HG03039 (cell line): ENCODE measurements around the gene TOPAZ1.
A peak's percentile ranks its signal among the peaks of the same experiment; 100 is the strongest.
"Not testable (repeated sequence)": the region's sequence is repeated elsewhere in the genome, so short reads cannot be mapped to it uniquely, and the experiment has no call there.

Experiments used
- ATAC-seq: cut with Tn5 transposase; IDR thresholded peaks from one replicate; pipeline ENCODE4 v1.9.1; 2021; ENCODE audit warnings: mild to moderate bottlenecking, moderate library complexity; ENCODE audit not compliant: unreplicated experiment

Gene TOPAZ1

GRCh38 chr3:44326515-44326914, 84.8 kb downstream of the TOPAZ1 start:
- ATAC-seq: no peak

DNA sequence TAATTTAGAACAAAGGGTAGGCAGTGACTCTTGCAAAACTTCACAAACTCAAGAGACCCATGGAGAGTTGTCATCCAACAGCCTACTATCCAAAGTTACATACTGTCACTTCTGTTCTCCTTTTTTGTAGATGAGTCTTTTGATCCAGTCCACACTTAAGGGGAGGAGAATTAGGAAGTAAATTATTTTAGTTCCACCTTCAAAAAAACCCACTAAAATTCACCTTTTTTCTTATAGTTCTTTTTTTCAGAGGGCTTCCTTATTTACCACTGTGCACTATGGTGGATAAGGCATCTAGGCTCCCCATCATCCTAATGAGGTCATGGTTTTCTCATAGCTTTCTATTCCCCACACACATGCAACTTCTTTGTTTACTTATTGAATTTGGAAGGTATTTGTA, 88.3 kb downstream of the TOPAZ1 start:
- no peak for ATAC-seq

DNA sequence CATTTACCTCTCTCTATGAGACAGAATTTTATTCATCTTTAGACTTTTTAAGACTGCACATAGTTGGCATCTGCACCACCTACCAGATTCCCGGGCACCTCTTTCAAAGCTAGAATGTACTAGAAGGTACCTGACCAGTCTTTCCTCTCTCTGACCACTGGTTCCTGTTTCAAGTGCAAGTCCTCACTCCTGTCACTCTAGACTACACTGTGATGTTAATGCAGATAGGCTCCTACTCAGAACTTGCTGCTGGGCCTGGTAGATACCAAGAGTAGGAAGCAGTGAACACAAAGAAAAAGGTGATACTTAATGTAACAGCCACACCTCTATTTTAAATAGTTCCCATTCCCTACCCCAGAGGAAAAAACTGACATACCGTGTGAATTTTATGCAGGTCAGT, 88.8 kb downstream of the TOPAZ1 start:
- no peak for ATAC-seq

DNA sequence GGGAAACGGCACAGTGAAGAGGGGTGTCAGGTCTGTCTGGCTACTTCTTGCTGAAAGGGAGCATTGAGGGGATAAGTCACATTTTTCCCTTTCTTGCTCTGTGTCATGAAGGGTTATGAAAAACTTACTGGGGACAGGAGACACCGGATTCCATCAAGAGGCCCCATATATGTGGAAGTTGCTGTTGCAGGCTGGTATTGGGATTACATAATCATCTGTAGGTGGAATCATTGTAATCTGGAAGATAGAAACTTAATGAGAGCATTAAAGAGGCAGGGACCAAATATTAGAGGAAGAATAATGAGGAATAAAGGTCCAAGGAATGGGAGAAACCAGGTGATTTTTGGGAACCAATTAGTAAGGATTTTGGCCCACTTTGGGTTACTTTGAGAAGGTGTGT, 92.6 kb downstream of the TOPAZ1 start:
- no peak for ATAC-seq

DNA sequence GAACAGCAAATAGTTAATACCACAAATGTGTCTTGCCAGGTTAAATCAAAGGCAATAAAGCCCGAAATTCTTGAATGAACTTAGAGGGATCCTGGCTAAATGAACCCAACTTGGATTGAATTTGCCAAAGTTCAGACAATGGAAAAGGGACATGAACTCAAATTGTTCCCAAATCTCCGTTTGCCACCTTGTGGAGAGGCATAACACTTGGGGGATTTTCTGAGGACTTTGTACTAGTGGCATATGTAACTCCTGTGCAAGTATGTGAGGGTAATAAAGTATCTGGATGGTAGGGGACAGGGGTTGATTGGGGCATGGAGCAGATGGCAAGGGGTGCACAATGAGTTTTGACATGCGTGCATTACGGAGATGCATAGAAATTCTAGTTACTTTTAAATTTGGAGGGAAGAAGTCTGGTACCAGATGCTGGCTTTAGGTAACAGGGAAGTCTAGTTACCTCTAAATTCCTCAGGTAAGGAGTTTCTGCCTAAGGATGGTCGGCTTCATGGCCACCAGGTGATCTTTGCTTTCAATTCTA, 95.6 kb downstream of the TOPAZ1 start:
- ATAC-seq: no peak

GRCh38 chr3:44338010-44338827, 96.5 kb downstream of the TOPAZ1 start, which contains the start of gene TCAIM:
Gene TCAIM (plus strand): TSS chr3:44338766. CDS start chr3:44354783, 16,017 bp downstream.
- ATAC-seq: peak; percentile 91

- ATAC-seq: no peak
Measured at GRCh38 chr3:44338828-44339127, 97.1 kb downstream of the TOPAZ1 start.

- no peak for ATAC-seq
Measured at GRCh38 chr3:44339181-44340057, 97.7 kb downstream of the TOPAZ1 start.

DNA sequence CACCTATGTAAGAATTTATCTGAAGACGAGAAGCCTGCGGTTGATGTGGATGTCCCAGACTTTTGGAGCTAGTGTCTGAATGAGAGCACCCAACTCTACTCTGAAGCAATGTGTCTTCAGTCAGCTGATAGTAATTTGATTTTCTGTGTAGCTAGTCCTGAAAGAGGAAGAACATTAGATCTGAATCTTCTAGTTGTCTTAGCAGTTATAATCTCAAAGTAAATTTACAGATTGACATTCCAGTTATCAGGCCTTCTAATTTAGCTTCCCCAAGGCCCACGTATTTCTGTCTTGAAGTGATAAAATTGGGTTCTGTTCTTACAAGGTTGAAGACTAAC, 98.3 kb downstream of the TOPAZ1 start:
- no peak for ATAC-seq

GRCh38 chr3:44342176-44342790, 100.6 kb downstream of the TOPAZ1 start:
- no peak for ATAC-seq

GRCh38 chr3:44343421-44343820, 101.7 kb downstream of the TOPAZ1 start:
- ATAC-seq: no peak

DNA sequence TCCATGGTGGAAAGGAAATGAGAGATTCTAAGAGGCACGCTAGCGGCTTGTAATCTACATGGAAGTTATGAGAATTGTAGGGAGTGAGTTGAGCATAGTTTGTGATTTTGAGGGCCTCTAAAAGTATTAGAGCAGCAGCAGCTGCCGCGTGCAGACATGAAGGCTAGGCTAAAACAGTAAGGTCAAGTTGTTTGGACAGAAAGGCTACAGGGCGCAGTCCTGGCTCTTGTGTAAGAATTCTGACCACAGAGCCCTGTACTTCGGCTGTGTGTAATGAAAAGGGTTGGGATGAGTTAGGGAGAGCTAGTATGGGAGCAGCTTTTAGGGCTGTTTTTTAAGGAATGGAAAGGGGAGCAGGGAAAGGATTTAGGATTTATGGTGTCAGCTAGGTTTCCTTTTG, 104.9 kb downstream of the TOPAZ1 start:
- not testable (repeated sequence) for ATAC-seq

DNA sequence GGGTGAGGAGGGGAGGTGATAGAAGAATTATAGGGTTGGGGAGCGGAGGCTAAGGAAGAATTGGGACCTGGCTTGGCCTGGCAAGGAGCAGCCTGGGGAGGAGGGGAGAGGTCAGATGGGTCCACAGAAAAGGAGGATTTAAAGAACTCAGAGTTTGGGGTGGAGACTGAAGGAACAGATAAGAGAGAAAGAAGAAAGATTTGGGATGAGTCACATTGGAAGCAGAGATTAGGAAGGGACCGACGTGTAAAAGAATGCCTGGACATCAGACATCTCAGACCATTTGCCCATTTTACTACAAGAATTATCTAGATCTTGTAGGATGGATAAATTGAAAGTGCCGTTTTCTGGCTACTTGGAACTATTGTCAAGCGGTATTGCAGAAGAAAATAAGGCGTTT, 107.3 kb downstream of the TOPAZ1 start:
- ATAC-seq: no peak

DNA sequence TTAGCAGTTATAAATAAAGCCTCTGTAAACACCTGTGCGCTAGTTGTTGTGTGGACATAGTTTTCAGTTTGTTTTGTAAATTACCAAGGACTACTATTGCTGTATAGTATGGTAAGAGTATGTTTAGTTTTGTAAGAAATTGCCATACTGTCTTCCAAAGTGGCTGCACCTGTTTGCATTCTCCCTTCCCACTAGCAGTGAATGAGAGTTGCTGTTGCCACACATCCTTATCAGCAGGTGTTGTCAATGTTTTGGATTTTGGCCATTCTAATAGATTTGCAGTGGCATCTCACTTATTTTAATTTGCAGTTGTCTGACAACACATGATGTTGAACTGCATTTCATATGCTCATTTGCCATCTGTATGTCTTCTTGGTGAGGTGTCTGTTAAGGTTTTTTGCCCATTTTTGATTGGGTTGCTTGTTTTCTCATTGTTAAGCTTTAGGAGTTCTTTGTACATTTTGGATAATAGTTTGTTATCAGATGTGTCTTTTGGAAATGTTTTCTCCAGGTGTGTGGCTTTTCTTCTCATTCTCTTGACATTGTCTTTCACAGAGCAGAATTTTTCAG, 111.8 kb downstream of the TOPAZ1 start:
- ATAC-seq: no peak

DNA sequence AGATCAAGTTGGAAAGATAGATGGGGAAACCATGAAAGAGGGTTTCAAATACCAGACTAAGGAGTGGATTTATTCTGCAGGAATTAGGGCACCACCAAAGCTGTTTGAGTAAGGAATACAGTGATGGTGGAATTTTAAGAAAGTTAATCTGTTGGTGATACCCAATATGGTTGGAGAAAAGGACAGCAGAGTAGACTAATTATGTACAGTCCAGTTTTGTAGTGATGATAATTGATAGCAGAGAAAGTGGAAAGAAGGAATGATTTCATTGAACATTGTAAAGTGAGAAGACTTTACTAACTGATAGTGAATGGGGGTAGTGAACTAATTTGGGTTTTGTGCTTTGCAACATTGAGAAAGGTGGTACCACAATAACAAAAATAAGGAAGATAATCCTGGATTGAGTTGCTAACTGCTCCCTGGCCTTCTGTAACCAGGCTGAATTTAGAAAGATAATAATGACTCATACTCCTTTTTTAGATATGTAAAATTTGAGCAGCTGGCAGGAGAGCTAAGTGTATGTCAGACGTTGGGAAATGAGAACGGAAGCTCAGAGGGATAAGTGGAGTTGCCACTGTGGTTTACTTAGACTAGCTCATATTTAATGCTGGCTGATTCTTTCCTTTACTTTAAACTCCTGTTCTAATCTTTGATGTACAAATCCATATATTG, 113.8 kb downstream of the TOPAZ1 start:
- no peak for ATAC-seq

GRCh38 chr3:44359146-44359751, 117.6 kb downstream of the TOPAZ1 start:
- no peak for ATAC-seq

DNA sequence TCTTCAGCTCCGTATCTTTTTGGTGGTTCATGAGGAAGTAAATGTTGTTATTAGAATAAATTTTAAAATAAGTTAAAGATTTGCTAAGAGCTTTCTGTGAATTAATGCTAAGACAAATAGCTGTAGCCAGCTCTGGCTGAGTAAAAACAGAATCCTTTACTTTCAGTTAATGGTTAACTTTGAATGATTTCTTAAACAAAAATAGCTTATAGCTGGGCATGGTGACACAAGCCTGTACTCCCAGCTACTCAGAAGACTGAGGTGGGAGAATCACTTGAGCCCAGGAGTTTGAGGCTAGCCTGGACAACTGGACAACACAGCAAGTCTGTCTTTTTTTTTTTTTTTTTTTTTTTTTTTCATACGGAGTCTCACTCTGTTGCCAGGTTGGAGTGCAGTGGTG, 121.9 kb downstream of the TOPAZ1 start:
- ATAC-seq: no peak

GRCh38 chr3:44365952-44366351, 124.3 kb downstream of the TOPAZ1 start:
- no peak for ATAC-seq

- no peak for ATAC-seq
Measured at GRCh38 chr3:44375450-44375849, 133.8 kb downstream of the TOPAZ1 start.
